BJ (cell line): ENCODE results near the gene PKN1. TPM values are rescaled to one million over a fixed set of nuclear protein-coding genes. Genes with fewer than 3 reads are reported as not detected.
"Not testable (repeated sequence)": the region's sequence is repeated elsewhere in the genome, so short reads cannot be mapped to it uniquely, and the experiment has no call there.

Experiments
- CTCF ChIA-PET: fragments of 350-600 bp; formaldehyde crosslinking; extraction: SDS; loops from one replicate; lab custom pipeline; 2021; ENCODE audit warnings: antibody characterized with exemption, inconsistent platforms; lab: Yijun Ruan, JAX
- POLR2A ChIA-PET: fragments of 300-600 bp; sonication (Branson Sonifier 250); formaldehyde crosslinking; extraction: SDS; loops from one replicate; lab custom pipeline; 2021; ENCODE audit warnings: antibody characterized with exemption; lab: Charles Lee
- DNase-seq: peaks from one replicate; pipeline ENCODE4 v3.0.0-alpha.2; 2011; ENCODE audit warnings: low read depth
- H3K27me3 ChIP-seq: 2 replicates; pipeline ENCODE4 v1.6.0; 2011; ENCODE audit warnings: low read length; ENCODE audit not compliant: control insufficient read depth, insufficient read depth
- H3K36me3 ChIP-seq: 2 replicates; pipeline ENCODE4 v1.5.1; 2011; ENCODE audit warnings: low read length; ENCODE audit not compliant: control insufficient read depth, insufficient read depth
- H3K4me3 ChIP-seq: 2 replicates; pipeline ENCODE4 v1.5.1; 2011; ENCODE audit warnings: low read depth, mild to moderate bottlenecking, control low read depth, low read length
- CTCF ChIP-seq: IDR thresholded peaks from 2 replicates; pipeline ENCODE4 v1.5.1; 2011; ENCODE audit warnings: low read depth, mild to moderate bottlenecking, control low read depth, inconsistent platforms, low read length, moderate library complexity; ENCODE audit not compliant: insufficient read depth
- polyA plus RNA-seq: library from polyadenylated mRNA; depleted of rRNA; stranded (reverse); fragments of >200 nt; gene quantifications from 2 replicates; pipeline ENCODE4 v1.2.3, GENCODE V29; 2011

Gene PKN1
- polyA plus RNA-seq, 1 experiment = 117 TPM

- no peak for DNase-seq
- Histone ChIP-seq H3K4me3 (no peak overlapping the region), H3K36me3 (peaks cover 6% of the 10 kb centered on the region; the same call in 1 of the 2 replicates), H3K27me3 (no peaks in the 10 kb centered on the region)
- ChIA-PET POLR2A (interaction anchor here (0.6 kb wide), 1 partner anchor 21 kb away, joined by 3 read pairs; the partner anchor contains the start of gene DNAJB1), CTCF (interaction anchor here (1.1 to 1.7 kb wide), 2 partner anchors 9 to 25 kb away, joined by 4 to 9 read pairs; no protein-coding TSS in a partner anchor)
- no peak for TF ChIP-seq CTCF
These were observed 64.3 kb downstream of the PKN1 start for GRCh38 chr19:14497228-14497921.

GRCh38 chr19:14502334-14503092 lies 69.4 kb downstream of the PKN1 start:
- no peak for DNase-seq
- POLR2A ChIA-PET = no interaction called here
- no peak for TF ChIP-seq CTCF
- H3K36me3 ChIP-seq = no peaks in the 10 kb centered on the region
- H3K4me3 ChIP-seq = no peak overlapping the region
- CTCF ChIA-PET = interaction anchor here (1.6 kb wide), 1 partner anchor 54 kb away, joined by 5 read pairs; no protein-coding TSS in a partner anchor
- no peaks in the 10 kb centered on the region for H3K27me3 ChIP-seq

- ChIA-PET POLR2A (no interaction called here), CTCF (interaction anchor here (1.6 kb wide), 1 partner anchor 53 kb away, joined by 5 read pairs; no protein-coding TSS in a partner anchor)
- H3K36me3 ChIP-seq = no peaks in the 10 kb centered on the region
- no peak for DNase-seq
- H3K4me3 ChIP-seq = no peak overlapping the region
- TF ChIP-seq CTCF = no peak
- no peaks in the 10 kb centered on the region for H3K27me3 ChIP-seq
These were observed 70.2 kb downstream of the PKN1 start for GRCh38 chr19:14503285-14503684.

- DNase-seq, H3K36me3 ChIP-seq, H3K27me3 ChIP-seq, H3K4me3 ChIP-seq, POLR2A ChIA-PET: not testable (repeated sequence)
- CTCF ChIA-PET = interaction anchor here (0.9 to 3.5 kb wide), 12 partner anchors 9 to 73 kb away, joined by 3 to 23 read pairs (median 4); partner anchors contain the start of genes DNAJB1, GIPC1 and NDUFB7
These were observed 71.5 kb downstream of the PKN1 start for GRCh38 chr19:14504575-14504974.

- peak; percentile 64 for DNase-seq
- H3K27me3 ChIP-seq = no peaks in the 10 kb centered on the region
- H3K36me3 ChIP-seq = no peaks in the 10 kb centered on the region
- ChIA-PET CTCF (interaction anchor here (0.6 to 3.5 kb wide), 10 partner anchors 8 to 64 kb away, joined by 3 to 23 read pairs (median 6); partner anchors contain the start of gene DNAJB1), POLR2A (interaction anchor here (0.6 to 1.5 kb wide), 2 partner anchors 12 to 19 kb away, joined by 5 read pairs; partner anchors contain the start of gene DNAJB1)
- no peak overlapping the region for H3K4me3 ChIP-seq
- peak; percentile 85 for TF ChIP-seq CTCF
These were observed 72.6 kb downstream of the PKN1 start for GRCh38 chr19:14505488-14506239.
